Astrocyte of the hippocampus (primary cell): Measurements from ENCODE around the gene FXR1.

Source experiments
- DNase-seq: peaks from one replicate; pipeline ENCODE4 v3.0.0; 2011; ENCODE audit warnings: low read depth, low spot score

FXR1 gene

DNA sequence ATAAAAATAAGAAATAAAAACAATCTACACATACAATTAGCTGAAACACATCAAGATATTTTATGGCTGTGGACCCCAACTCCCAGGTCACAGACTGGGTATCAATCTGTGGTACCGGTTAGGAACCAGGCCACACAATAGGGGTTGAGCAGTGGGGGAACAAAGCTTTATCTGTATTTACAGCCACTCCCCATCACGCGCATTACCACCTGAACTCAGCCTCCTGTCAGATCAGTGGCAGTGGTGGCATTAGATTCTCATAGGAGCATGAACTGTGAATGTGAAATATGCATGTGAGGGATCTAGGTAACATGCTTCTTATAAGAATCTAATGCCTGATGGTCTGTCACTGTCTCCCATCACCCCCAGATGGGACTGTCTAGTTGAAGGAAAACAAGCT lies 94.8 kb downstream of the FXR1 start:
- no peak for DNase-seq

- DNase-seq, result no peak
Measured at GRCh38 chr3:181008796-181009195, 96.3 kb downstream of the FXR1 start.

GRCh38 chr3:181009225-181009624 lies 96.8 kb downstream of the FXR1 start:
- no peak for DNase-seq

GRCh38 chr3:181017690-181018089 lies 105.2 kb downstream of the FXR1 start:
- no peak for DNase-seq

DNA sequence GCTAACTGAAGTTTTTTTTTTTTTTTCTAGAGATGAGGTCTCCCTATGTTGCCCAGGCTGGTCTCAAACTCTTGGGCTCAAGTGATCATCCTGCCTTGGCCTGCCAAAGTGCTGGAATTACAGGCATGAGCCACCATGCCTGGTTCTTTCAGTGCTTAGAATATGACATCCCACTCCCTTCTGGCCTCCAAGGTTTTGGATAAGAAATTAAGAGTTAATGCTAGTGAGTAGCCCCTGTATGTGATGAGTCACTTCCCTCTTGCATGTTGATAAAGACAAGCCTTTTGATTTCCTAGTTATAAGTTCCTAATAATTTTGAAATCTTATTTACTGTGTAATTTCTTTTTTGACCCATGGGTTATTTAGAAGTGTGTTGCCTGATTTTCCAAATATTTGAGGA lies 112.7 kb downstream of the FXR1 start:
- no peak for DNase-seq

- DNase-seq, result no peak
Measured at GRCh38 chr3:181030948-181031347, 118.5 kb downstream of the FXR1 start.
